Stimulated activated naive B cell treated with anti-CD40 and anti-IgM and Interleukin-4, amounts not matched to agents 10 μg/mL and 1 μg/mL and 100 μg/mL, for 72 hours (primary cell): ENCODE measurements around the gene LIG4.
A peak's percentile ranks its signal among the peaks of the same experiment; 100 is the strongest.

Experiments used
- ATAC-seq, 2 donors: fragments of 150-1000 bp; cut with Tn5 transposase; replicated peaks; 2 replicates each; pipeline ENCODE4 v1.10.0; 2021; ENCODE audit warnings: moderate library complexity in 1 of 2
- DNase-seq: peaks from one replicate; pipeline ENCODE4 v3.0.0; 2021
- H3K27ac Mint-ChIP-seq: one replicate; pipeline ENCODE4 v1.8.0; 2022; ENCODE audit warnings: mild to moderate bottlenecking, mixed read lengths
- H3K27me3 Mint-ChIP-seq, 2 donors: one replicate each; pipeline ENCODE4 v1.8.0; 2022; ENCODE audit warnings: mixed read lengths in 2 of 2
- H3K36me3 Mint-ChIP-seq, 2 donors: one replicate each; pipeline ENCODE4 v1.8.0; 2022; ENCODE audit warnings: mixed read lengths in 2 of 2, mild to moderate bottlenecking in 1 of 2
- H3K4me1 Mint-ChIP-seq, 2 donors: one replicate each; pipeline ENCODE4 v1.8.0; 2022; ENCODE audit warnings: mixed read lengths in 2 of 2, mild to moderate bottlenecking in 1 of 2
- H3K4me3 Mint-ChIP-seq, 2 donors: one replicate each; pipeline ENCODE4 v1.8.0; 2022; ENCODE audit warnings: mild to moderate bottlenecking in 2 of 2, mixed read lengths in 2 of 2, moderate library complexity in 1 of 2
- H3K9me3 Mint-ChIP-seq, 2 donors: one replicate each; pipeline ENCODE4 v1.8.0; 2022; ENCODE audit warnings: mixed read lengths in 2 of 2, mild to moderate bottlenecking in 1 of 2

LIG4 gene

GRCh38 chr13:108176685-108177274 is 38.6 kb downstream of the LIG4 start:
- Mint-ChIP-seq H3K36me3 (no peaks in the 10 kb centered on the region), H3K9me3 (peaks cover 10 to 13% of the 10 kb centered on the region in 2 donors), H3K27me3 (peaks cover 8 to 12% of the 10 kb centered on the region in 2 donors), H3K27ac (no peak overlapping the region), H3K4me3 (no peak overlapping the region), H3K4me1 (no peaks in the 10 kb centered on the region)
- ATAC-seq: peak; percentile 53 to 58
- DNase-seq: no peak

- peaks cover 27 to 28% of the 10 kb centered on the region in 2 donors for H3K9me3 Mint-ChIP-seq
- peaks cover 5 to 13% of the 10 kb centered on the region in 2 donors for H3K36me3 Mint-ChIP-seq
- H3K4me1 Mint-ChIP-seq: no peaks in the 10 kb centered on the region
- DNase-seq (no peak), ATAC-seq (no peak)
- H3K4me3 Mint-ChIP-seq: no peak overlapping the region
- H3K27ac Mint-ChIP-seq: no peak overlapping the region
- peaks cover 49 to 53% of the 10 kb centered on the region in 2 donors for H3K27me3 Mint-ChIP-seq
Measured at GRCh38 chr13:108168929-108169328, 46.4 kb downstream of the LIG4 start.

GRCh38 chr13:108166078-108166477 is 49.3 kb downstream of the LIG4 start:
- Mint-ChIP-seq H3K9me3 (peaks cover 12 to 13% of the 10 kb centered on the region in 2 donors), H3K27ac (no peak overlapping the region), H3K4me3 (no peak overlapping the region), H3K36me3 (peaks cover 5 to 6% of the 10 kb centered on the region in 2 donors), H3K27me3 (peaks cover 39 to 47% of the 10 kb centered on the region in 2 donors), H3K4me1 (no peaks in the 10 kb centered on the region)
- no peak for ATAC-seq
- DNase-seq: no peak

- Mint-ChIP-seq H3K9me3 (peaks cover 1 to 5% of the 10 kb centered on the region in 2 donors), H3K4me1 (no peaks in the 10 kb centered on the region), H3K27ac (no peak overlapping the region), H3K27me3 (peaks cover 20 to 25% of the 10 kb centered on the region in 2 donors), H3K4me3 (no peak overlapping the region), H3K36me3 (no peaks in the 10 kb centered on the region)
- no peak for DNase-seq
- ATAC-seq: no peak
Measured at GRCh38 chr13:108158746-108159145, 56.6 kb downstream of the LIG4 start.
